Stimulated activated CD4-positive, alpha-beta T cell treated with anti-CD3 and anti-CD28 coated beads, TNF-alpha, amount 100 ng/mL, for 1 hour (primary cell): ENCODE data around the gene NAV2.

Experiments
- DNase-seq, 3 donors: peaks; one replicate each; pipeline ENCODE4 v3.0.0-alpha.2; 2020; ENCODE audit warnings: low read depth in 3 of 3, low spot score in 1 of 3

Gene NAV2

GRCh38 chr11:19805376-19805775 lies 92.7 kb downstream of the NAV2 start:
- no peak for DNase-seq

- DNase-seq = no peak
These were observed 93.2 kb downstream of the NAV2 start for GRCh38 chr11:19805827-19806226.

GRCh38 chr11:19806251-19806650 lies 93.6 kb downstream of the NAV2 start:
- no peak for DNase-seq

- DNase-seq = no peak
These were observed 95.7 kb downstream of the NAV2 start for GRCh38 chr11:19808076-19808911.

GRCh38 chr11:19810852-19811251 lies 98.2 kb downstream of the NAV2 start:
- DNase-seq = no peak

- no peak for DNase-seq
These were observed 98.7 kb downstream of the NAV2 start for GRCh38 chr11:19811380-19811779.

- no peak for DNase-seq
These were observed 99.5 kb downstream of the NAV2 start for GRCh38 chr11:19812096-19812495.

GRCh38 chr11:19812710-19813109 lies 100.1 kb downstream of the NAV2 start:
- DNase-seq = no peak

GRCh38 chr11:19813158-19813879 lies 100.7 kb downstream of the NAV2 start:
- no peak for DNase-seq

- DNase-seq = no peak
These were observed 101.8 kb downstream of the NAV2 start for GRCh38 chr11:19814421-19814820.

GRCh38 chr11:19816040-19816439 lies 103.4 kb downstream of the NAV2 start:
- DNase-seq = no peak

- no peak for DNase-seq
These were observed 104.2 kb downstream of the NAV2 start for GRCh38 chr11:19816817-19817216.

- DNase-seq = no peak
These were observed 104.7 kb downstream of the NAV2 start for GRCh38 chr11:19817265-19817851.

- DNase-seq = no peak
These were observed 105.2 kb downstream of the NAV2 start for GRCh38 chr11:19817870-19818269.

- no peak for DNase-seq
These were observed 106.0 kb downstream of the NAV2 start for GRCh38 chr11:19818619-19819018.

GRCh38 chr11:19819148-19819547 lies 106.5 kb downstream of the NAV2 start:
- DNase-seq = no peak

- no peak for DNase-seq
These were observed 107.5 kb downstream of the NAV2 start for GRCh38 chr11:19820100-19820499.

- no peak for DNase-seq
These were observed 108.8 kb downstream of the NAV2 start for GRCh38 chr11:19821412-19821875.

GRCh38 chr11:19821993-19822392 lies 109.4 kb downstream of the NAV2 start:
- DNase-seq = no peak

- no peak for DNase-seq
These were observed 109.9 kb downstream of the NAV2 start for GRCh38 chr11:19822531-19822930.

GRCh38 chr11:19826606-19827005 lies 114.0 kb downstream of the NAV2 start:
- DNase-seq = no peak
